Liver (tissue), 9 donors: ENCODE data around the gene GLI1. TPM values are rescaled to one million over a fixed set of nuclear protein-coding genes. Genes with fewer than 3 reads are reported as not detected.
A peak's percentile ranks its signal among the peaks of the same experiment; 100 is the strongest.

Experiments used
- DNase-seq: peaks from one replicate; pipeline ENCODE4 v3.0.0-alpha.2; 2017; ENCODE audit warnings: low spot score
- H3K27ac ChIP-seq, 2 donors: one replicate each; pipeline ENCODE4 v1.7.0; 2013; ENCODE audit warnings: inconsistent platforms in 2 of 2, low read length in 2 of 2, control low read depth in 1 of 2, low read depth in 1 of 2, mild to moderate bottlenecking in 1 of 2
- H3K27me3 ChIP-seq, 4 donors: one replicate each; pipeline versions ENCODE4 v1.6.1 to v1.7.0; 2013; ENCODE audit warnings: low read length in 3 of 4, inconsistent platforms in 1 of 4, mild to moderate bottlenecking in 1 of 4, moderate library complexity in 1 of 4; ENCODE audit not compliant: control insufficient read depth in 4 of 4, insufficient read depth in 4 of 4
- H3K36me3 ChIP-seq, 4 donors: one replicate each; pipeline versions ENCODE4 v1.6.1 to v1.7.0; 2013; ENCODE audit warnings: low read length in 3 of 4, mild to moderate bottlenecking in 3 of 4, low read depth in 1 of 4, moderate library complexity in 1 of 4; ENCODE audit not compliant: control insufficient read depth in 4 of 4, insufficient read depth in 3 of 4
- H3K4me1 ChIP-seq, 4 donors: one replicate each; pipeline versions ENCODE4 v1.6.1 to v1.7.0; 2013; ENCODE audit warnings: low read length in 3 of 4, mild to moderate bottlenecking in 3 of 4, moderate library complexity in 1 of 4; ENCODE audit not compliant: control insufficient read depth in 4 of 4, insufficient read depth in 4 of 4
- H3K4me3 ChIP-seq, 3 donors: one replicate each; pipeline versions ENCODE4 v1.6.1 to v1.7.0; 2013; ENCODE audit warnings: low read length in 3 of 3, control low read depth in 1 of 3, low read depth in 1 of 3, mild to moderate bottlenecking in 1 of 3
- H3K9ac ChIP-seq, 2 donors: one replicate each; pipeline ENCODE4 v1.7.0; 2013; ENCODE audit warnings: low read length in 2 of 2, mild to moderate bottlenecking in 2 of 2, moderate library complexity in 2 of 2, control low read depth in 1 of 2, low read depth in 1 of 2
- H3K9me3 ChIP-seq, 4 donors: one replicate each; pipeline versions ENCODE4 v1.6.1 to v1.7.0; 2013; ENCODE audit warnings: low read length in 3 of 4; ENCODE audit not compliant: control insufficient read depth in 4 of 4
- CTCF ChIP-seq: fragments of 150-350 bp; IDR thresholded peaks from 2 replicates; pipeline ENCODE4 v1.5.1; 2017; ENCODE audit warnings: improper control_type of control experiment, low read depth, low read length; ENCODE audit not compliant: missing input control
- EGR1 ChIP-seq, 2 donors: IDR thresholded peaks; 2 replicates each; pipeline ENCODE4 v1.6.1; 2016 to 2018; ENCODE audit warnings: antibody characterized with exemption in 2 of 2, low read depth in 2 of 2
- FOXA1 ChIP-seq: IDR thresholded peaks from 2 replicates; pipeline ENCODE4 v1.6.1; 2016; ENCODE audit warnings: antibody characterized with exemption
- HNF4A ChIP-seq, 2 donors: conservative IDR thresholded peaks; 2 replicates each; pipeline ENCODE4 v1.6.1; 2016; ENCODE audit warnings: antibody characterized with exemption in 2 of 2, mild to moderate bottlenecking in 2 of 2
- HNF4G ChIP-seq: IDR thresholded peaks from 2 replicates; pipeline ENCODE4 v1.6.1; 2016; ENCODE audit warnings: antibody characterized with exemption
- JUND ChIP-seq, 2 donors: IDR thresholded peaks; 2 replicates each; pipeline ENCODE4 v1.6.1; 2016; ENCODE audit warnings: antibody characterized with exemption in 2 of 2
- RAD21 ChIP-seq, 2 donors: IDR thresholded peaks; 2 replicates each; pipeline ENCODE4 v1.6.1; 2016; ENCODE audit warnings: antibody characterized with exemption in 2 of 2, mild to moderate bottlenecking in 2 of 2
- REST ChIP-seq: IDR thresholded peaks from 2 replicates; pipeline ENCODE4 v1.6.1; 2016; ENCODE audit warnings: antibody characterized with exemption, mild to moderate bottlenecking
- RXRA ChIP-seq, 2 donors: IDR thresholded peaks; 2 replicates each; pipeline ENCODE4 v1.6.1; 2017 to 2018; ENCODE audit warnings: antibody characterized with exemption in 2 of 2, mild to moderate bottlenecking in 1 of 2
- TAF1 ChIP-seq: conservative IDR thresholded peaks from 2 replicates; pipeline ENCODE4 v1.6.1; 2016; ENCODE audit warnings: antibody characterized with exemption, mild to moderate bottlenecking
- YY1 ChIP-seq: IDR thresholded peaks from 2 replicates; pipeline ENCODE4 v1.6.1; 2016; ENCODE audit warnings: antibody characterized with exemption, mild to moderate bottlenecking
- WGBS: extraction: QIAGEN DNeasy Blood & Tissue Kit; methylation state at CpG from one replicate; pipeline ENCODE4 v1.1.7; 2013; 5-methylcytosine and 5-hydroxymethylcytosine counted together
- polyA plus RNA-seq, 2 donors: library from polyadenylated mRNA; stranded (reverse) in 1 of 2; unstranded in 1 of 2; fragments of 200-250 nt in 1 of 2; fragments of >200 nt in 1 of 2; fragmentation: Nextera tagmentation in 1 of 2; extraction: Ambion mirVana in 1 of 2; gene quantifications; one replicate each; pipeline versions ENCODE4 v1.2.1 to v1.2.3, GENCODE V29; 2013 to 2015
- total RNA-seq, 2 donors: library from RNA; depleted of rRNA; stranded (reverse); fragments of >200 nt; gene quantifications; one replicate each; pipeline ENCODE4 v1.2.3, GENCODE V29; 2014
- donor health status: healthy.
- donor health status: healthy.
- donor health status: healthy.
- donor health status: healthy.
- donor health status: healthy.

The GLI1 gene
- total and polyA plus RNA-seq, 4 donors = 0.09 to 0.44 (median 0.24) TPM

DNA sequence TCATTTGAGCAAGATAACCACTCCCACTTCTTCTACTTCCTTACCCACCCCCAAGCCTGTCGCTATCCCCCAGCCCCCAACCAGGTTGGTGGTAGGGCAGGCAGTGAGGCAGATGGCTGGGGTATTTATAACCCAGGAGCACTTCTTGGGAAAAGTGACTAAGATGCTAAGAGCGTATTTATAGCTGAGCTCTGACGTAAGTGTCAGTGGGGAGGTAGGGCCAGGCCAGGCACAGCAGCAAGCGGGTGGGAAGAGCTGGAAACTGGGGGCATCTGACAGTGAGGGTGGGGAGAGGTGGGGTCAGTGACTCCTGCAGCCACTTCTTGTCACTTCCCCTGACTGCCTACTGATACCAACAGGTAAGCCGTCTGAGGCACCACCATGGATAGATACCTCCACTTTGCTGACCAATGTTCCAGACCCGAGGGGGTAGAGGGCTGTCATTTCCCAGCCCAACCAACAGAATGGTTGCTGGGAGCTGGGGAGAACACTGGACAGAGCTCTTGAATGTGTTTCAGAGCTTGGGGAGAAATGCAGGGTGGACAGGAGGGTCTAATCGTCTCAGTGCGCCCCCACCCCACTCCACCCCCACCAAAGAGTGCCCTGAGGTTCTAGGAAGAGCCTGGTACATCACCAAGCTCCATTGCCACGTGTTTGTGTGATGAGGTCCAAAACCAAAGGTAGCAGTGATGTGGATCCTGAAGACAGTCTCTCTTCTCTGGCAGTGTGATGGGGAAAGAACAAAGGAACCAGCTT, 7.2 kb upstream of the GLI1 start:
- Histone ChIP-seq H3K9me3 (no peaks in the 10 kb centered on the region), H3K27ac (peak overlapping the region; percentile 92 to 96), H3K4me3 (no peak overlapping the region), H3K36me3 (peaks cover 0 to 3% (median 0%) of the 10 kb centered on the region in 4 donors), H3K9ac (peak overlapping the region in 1 of 2 donors; percentile 83), H3K27me3 (no peaks in the 10 kb centered on the region), H3K4me1 (peaks cover 14 to 61% (median 37%) of the 10 kb centered on the region in 4 donors)
- 19% methylated on average over 9 of the region's 9 CpGs for WGBS
- no peak for DNase-seq
- TF ChIP-seq EGR1 (IDR thresholded peaks at IDR 0.05; ENCODE audit: low read depth in 2 of 2) = no peak
- TF ChIP-seq HNF4G = peak; percentile 11
- no peak for TF ChIP-seq JUND (IDR thresholded peaks at IDR 0.05)
- TF ChIP-seq REST = peak; percentile 48
- peak; percentile 33 to 49 for TF ChIP-seq RXRA (IDR thresholded peaks at IDR 0.05)
- TF ChIP-seq YY1 = no peak

- H3K4me1 ChIP-seq = peaks cover 14 to 61% (median 36%) of the 10 kb centered on the region in 4 donors
- 29% methylated on average over 7 of the region's 7 CpGs for WGBS
- peak overlapping the region; percentile 24 to 35 for H3K9ac ChIP-seq
- peak overlapping the region; percentile 92 to 96 for H3K27ac ChIP-seq
- no peak overlapping the region for H3K4me3 ChIP-seq
- TF ChIP-seq JUND (IDR thresholded peaks at IDR 0.05) (no peak), FOXA1 (no peak), TAF1 (no peak), HNF4G (peak; percentile 2), REST (no peak), RAD21 (IDR thresholded peaks at IDR 0.05) (peak; percentile 98 to 99), CTCF (peak; percentile 95), HNF4A (conservative IDR thresholded peaks at IDR 0.05) (peak; percentile 14 to 21)
- H3K9me3 ChIP-seq = no peaks in the 10 kb centered on the region
- H3K27me3 ChIP-seq = no peaks in the 10 kb centered on the region
- peak; percentile 80 for DNase-seq
- H3K36me3 ChIP-seq = peaks cover 0 to 3% (median 0%) of the 10 kb centered on the region in 4 donors
Measured at GRCh38 chr12:57452937-57453509, 6.6 kb upstream of the GLI1 start.
